GM18499 (cell line): Measurements from ENCODE around the gene NTNG1.

Source experiments
- ATAC-seq: cut with Tn5 transposase; IDR thresholded peaks from one replicate; pipeline ENCODE4 v1.9.1; 2021; ENCODE audit warnings: moderate number of reproducible peaks; ENCODE audit not compliant: insufficient read depth, unreplicated experiment

Gene NTNG1

GRCh38 chr1:107315652-107316051, 174.8 kb downstream of the NTNG1 start:
- ATAC-seq, result no peak

- no peak for ATAC-seq
These were observed 178.1 kb downstream of the NTNG1 start for GRCh38 chr1:107318932-107319331.

- ATAC-seq, result no peak
These were observed 182.9 kb downstream of the NTNG1 start for GRCh38 chr1:107323784-107324183.

GRCh38 chr1:107326824-107327445, 186.1 kb downstream of the NTNG1 start:
- ATAC-seq, result no peak

- ATAC-seq, result no peak
These were observed 186.6 kb downstream of the NTNG1 start for GRCh38 chr1:107327446-107327845.

- ATAC-seq, result no peak
These were observed 187.2 kb downstream of the NTNG1 start for GRCh38 chr1:107328087-107328486.

- no peak for ATAC-seq
These were observed 198.9 kb downstream of the NTNG1 start for GRCh38 chr1:107339775-107340174.

GRCh38 chr1:107342316-107342715, 201.5 kb downstream of the NTNG1 start:
- no peak for ATAC-seq

GRCh38 chr1:107342768-107343167, 201.9 kb downstream of the NTNG1 start:
- no peak for ATAC-seq

- ATAC-seq, result no peak
These were observed 202.8 kb downstream of the NTNG1 start for GRCh38 chr1:107343601-107344000.

- no peak for ATAC-seq
These were observed 203.5 kb downstream of the NTNG1 start for GRCh38 chr1:107344268-107344760.

GRCh38 chr1:107344836-107345235, 204.0 kb downstream of the NTNG1 start:
- no peak for ATAC-seq

- ATAC-seq, result no peak
These were observed 212.0 kb downstream of the NTNG1 start for GRCh38 chr1:107352850-107353249.

- no peak for ATAC-seq
These were observed 216.5 kb downstream of the NTNG1 start for GRCh38 chr1:107357376-107357775.

- ATAC-seq, result no peak
These were observed 217.9 kb downstream of the NTNG1 start for GRCh38 chr1:107358619-107359327.

- ATAC-seq, result no peak
These were observed 218.8 kb downstream of the NTNG1 start for GRCh38 chr1:107359472-107360241.

GRCh38 chr1:107362468-107363140, 221.8 kb downstream of the NTNG1 start:
- ATAC-seq, result peak; percentile 42

GRCh38 chr1:107363154-107363553, 222.3 kb downstream of the NTNG1 start:
- no peak for ATAC-seq

GRCh38 chr1:107365527-107366240, 224.8 kb downstream of the NTNG1 start:
- ATAC-seq, result no peak

GRCh38 chr1:107378426-107378825, 237.6 kb downstream of the NTNG1 start:
- ATAC-seq, result no peak
